Stimulated activated naive CD4-positive, alpha-beta T cell (primary cell): ENCODE data around the gene EFHC1.

Source experiments
- DNase-seq, 6 experiments: peaks; one replicate each; lab custom pipeline; 2025; lab: John Stamatoyannopoulos, UW

Gene EFHC1

DNA sequence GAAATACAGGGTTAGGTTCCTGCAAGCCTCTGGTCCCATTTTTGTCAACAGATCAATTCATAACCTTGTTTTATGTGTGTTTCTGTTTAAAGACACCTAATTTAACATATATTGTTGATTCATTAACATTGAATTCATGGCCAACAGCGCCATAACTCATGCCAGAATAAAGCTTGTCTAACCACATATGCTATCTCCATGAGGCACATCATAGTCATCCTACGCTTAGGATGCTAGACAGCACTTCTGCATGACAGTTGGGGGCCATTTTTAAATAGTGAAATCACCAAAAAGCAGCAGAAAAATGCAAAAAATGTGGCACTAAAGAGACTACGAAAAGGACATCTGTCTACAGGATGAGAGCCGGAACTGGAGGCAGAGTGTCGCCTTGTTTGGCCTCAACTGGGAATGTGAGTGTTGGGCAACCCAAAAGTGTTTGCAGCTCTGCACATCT is 118.8 kb downstream of the EFHC1 start:
- DNase-seq: no peak

DNA sequence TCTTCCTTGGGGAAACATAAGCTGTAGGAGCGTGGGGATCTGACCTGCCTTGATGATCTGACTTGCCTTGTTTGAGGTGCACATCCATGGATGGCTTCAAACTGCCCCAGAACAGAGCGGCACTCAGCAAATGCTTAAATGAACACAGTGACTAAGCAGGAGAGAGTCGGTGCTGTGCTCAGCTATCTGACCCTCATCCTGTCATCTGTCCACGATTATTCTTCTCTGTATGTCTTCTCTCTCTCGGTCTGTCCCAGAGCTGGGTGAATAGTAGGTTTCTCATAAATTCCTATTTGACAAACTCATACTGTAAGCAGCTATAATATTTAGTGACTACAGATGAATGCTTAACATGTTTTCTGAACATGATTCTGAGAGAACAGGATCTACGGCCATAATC is 119.5 kb downstream of the EFHC1 start:
- DNase-seq: no peak

GRCh38 chr6:52540286-52540902 is 120.3 kb downstream of the EFHC1 start:
- no peak for DNase-seq

DNA sequence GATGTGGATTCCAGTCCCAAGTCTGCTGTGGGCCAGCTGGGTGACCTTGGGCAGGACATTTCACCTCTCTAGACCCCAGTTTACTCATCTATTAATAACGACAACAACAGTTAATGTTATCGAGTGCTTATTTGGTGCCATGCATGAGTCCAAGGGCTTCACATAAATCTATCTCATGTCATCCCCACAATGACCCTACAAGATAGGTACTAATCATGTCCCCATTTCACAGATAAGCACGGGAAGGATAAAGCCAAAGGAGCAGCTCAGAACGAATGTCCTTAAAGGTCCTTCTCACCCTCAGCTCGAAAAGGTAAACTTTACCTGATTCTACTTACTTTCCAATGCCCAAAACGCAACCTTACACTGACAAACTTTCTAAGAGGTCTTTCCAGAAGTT is 121.0 kb downstream of the EFHC1 start:
- no peak for DNase-seq

- no peak for DNase-seq
Observed at GRCh38 chr6:52543262-52543661, 123.1 kb downstream of the EFHC1 start.

DNA sequence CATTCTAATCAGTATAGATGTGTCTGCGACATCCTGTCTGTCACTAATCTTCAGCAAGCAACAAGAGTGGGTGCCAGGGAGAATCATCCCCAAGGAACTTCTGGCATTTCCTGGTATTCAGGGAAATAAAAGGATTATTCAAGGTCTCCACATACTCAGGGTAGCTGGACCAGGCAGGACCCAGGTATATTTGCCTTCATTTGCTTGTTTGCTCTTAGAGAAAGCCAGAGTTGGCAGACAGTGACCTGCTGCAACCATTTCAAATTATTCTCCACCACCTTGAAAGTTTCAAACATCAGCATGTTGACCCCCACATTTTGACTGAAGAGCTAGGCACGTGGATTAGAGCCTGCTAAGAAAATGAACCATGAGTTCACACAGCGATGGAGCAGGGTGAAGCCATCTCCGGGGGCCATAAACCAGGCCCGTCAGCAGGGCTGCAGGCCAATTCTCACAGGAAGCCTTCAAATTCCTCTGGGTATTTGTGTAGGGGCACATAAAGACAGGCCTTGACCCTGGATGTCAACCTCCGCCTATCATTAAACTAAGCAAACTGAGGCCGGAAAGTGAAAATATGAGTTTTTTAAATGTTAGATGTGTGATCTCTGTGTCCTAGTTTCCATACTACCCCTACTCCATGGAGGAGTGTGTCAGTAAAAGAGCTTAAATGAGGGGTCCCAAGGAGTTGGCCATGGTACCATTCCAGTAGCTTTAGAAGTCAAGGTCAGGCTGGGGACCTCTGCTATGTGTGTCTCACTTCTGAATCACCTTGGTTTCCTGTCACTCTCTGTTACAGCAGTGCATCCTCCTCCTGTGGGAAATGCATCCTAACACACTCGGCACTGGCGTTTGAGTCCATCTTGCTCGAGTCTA is 123.8 kb downstream of the EFHC1 start:
- DNase-seq: no peak

GRCh38 chr6:52544602-52545405 is 124.7 kb downstream of the EFHC1 start:
- DNase-seq: no peak

GRCh38 chr6:52545406-52546119 is 125.4 kb downstream of the EFHC1 start:
- no peak for DNase-seq

- no peak for DNase-seq
Observed at GRCh38 chr6:52546192-52546591, 126.0 kb downstream of the EFHC1 start.

DNA sequence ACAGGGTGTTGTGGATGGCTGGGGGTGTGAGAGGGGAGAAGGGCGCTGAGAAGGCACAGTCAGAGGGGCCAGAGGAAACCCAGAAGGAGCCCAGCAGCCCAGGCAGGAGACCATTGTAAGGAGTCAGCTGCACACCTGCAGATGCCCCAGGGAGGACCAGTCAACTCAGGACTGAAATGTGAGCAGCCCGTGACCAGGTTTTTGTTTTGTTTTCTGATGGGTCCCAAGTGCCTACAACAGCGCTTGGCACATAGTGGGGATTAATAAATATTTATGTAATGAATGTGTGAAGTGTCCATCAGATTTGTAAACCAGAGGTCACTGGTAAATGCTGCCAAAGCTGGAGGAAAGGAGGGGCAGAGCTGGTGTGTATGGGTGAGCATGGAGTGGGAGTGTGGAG is 126.5 kb downstream of the EFHC1 start:
- DNase-seq: no peak

DNA sequence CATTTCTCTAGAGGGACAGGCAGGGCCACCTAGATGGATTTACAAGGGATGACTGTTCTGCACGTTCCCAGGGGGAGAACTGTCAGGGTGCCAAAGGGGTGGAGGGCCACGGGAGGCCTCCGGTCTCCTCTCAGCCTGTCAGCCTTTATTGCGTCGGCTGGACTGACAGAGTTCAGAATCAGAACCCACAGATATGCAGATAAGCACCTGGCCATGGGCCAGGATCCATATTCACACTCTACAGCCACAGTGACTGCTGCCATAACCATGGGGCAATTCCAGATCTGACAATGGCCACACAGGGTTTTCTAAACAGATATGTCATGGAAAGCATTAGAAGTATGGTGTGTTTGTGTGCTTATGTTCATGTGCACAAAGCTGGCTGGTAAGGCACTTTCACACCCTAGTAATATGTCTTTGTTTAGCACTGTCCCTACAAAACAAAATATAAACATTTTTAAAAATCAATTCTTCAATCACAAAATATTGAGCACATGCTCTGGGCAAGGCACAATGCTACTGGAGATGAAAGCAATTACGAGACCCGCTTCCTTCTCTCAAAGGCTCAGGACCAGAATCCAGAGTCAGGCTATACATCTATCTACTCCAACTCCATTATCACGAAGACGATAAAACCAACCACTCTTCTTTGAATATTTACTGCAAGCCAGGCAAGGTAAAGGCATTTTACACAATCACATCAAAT is 127.7 kb downstream of the EFHC1 start:
- DNase-seq: no peak

GRCh38 chr6:52548353-52548713 is 128.2 kb downstream of the EFHC1 start:
- no peak for DNase-seq

DNA sequence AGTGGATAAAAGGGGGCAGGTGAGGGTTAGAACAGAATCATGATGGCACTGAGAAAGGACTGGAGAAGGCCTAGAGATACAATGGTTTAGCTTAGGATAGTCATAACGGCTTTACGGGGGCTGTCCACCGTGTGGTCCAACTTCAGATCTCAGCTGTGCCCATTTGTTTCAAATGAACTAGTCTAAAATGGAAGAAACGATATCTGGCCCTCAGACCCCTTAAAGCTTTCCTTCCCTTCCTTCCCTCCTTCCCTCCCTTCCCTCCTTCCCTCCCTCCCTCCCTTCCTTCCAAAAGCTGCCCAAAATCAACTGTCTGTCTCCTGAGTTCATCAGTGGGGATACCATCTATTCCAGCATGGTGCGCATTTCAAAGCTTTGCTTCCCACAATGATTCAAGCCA is 128.9 kb downstream of the EFHC1 start:
- no peak for DNase-seq

GRCh38 chr6:52549428-52549827 is 129.3 kb downstream of the EFHC1 start:
- DNase-seq: no peak

- no peak for DNase-seq
Observed at GRCh38 chr6:52550014-52550575, 130.0 kb downstream of the EFHC1 start.

- no peak for DNase-seq
Observed at GRCh38 chr6:52550870-52551269, 130.7 kb downstream of the EFHC1 start.

DNA sequence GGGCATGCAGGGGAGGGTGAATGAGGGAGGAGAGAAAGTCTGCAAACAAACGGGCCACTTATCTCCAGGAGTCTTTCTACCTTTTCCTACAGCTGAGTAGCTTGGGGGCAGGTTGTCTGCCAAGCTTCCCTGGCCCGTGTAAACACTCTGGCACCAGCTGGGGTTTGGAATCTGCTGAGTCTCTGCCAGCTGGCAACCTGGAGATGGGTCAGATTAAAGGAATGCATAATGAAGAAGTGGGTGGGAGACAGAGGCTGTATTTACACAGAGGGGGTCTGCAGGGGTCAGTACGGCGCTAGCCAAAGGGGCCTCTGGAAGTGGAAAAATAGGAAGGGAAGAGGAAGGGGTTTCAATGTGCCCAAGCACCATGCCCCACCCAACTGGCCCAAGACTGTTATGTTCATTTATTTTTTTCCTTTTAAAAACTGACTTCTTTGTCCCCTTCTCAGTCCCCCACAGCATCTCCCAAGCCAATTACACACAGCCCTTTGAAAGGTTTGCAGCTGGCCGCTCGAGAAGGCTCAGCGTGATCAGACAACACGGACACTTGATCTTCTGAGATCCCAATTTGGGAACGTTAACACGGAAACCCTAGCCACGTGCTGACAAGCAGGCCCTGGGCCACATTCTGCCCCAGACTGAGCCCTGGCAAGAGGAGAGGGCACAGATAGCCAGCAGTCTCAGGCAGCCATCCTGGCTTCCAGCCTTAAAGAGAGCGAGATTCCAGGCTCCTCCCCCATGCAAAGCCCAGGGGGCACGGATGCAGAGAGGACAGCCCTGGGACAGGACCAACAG is 131.5 kb downstream of the EFHC1 start:
- no peak for DNase-seq

GRCh38 chr6:52552278-52552643 is 132.1 kb downstream of the EFHC1 start:
- DNase-seq: no peak

DNA sequence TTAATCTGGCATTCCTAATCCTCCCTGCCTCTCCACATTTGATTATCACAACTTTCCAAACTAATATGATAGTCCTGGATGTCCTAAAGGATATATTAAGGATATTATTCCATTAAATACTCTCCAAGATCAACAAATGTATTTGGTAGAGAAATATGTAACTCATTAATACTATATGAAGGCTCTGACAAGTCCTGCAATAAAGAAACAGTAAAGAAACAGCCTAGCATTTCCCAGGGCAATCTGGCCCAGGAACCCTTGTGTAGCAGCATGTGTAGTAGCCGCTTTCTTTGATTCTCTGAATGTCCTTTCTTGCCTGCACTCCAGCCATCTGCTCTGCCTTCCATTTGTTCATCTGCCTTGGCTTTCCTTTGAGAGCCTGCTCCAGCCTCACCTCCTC is 133.0 kb downstream of the EFHC1 start:
- no peak for DNase-seq

GRCh38 chr6:52553719-52554118 is 133.6 kb downstream of the EFHC1 start:
- DNase-seq: no peak
